ENCODE data around the gene GLRX2. TPM values are rescaled to one million over a fixed set of nuclear protein-coding genes. Genes with fewer than 3 reads are reported as not detected.
A peak's percentile ranks its signal among the peaks of the same experiment; 100 is the strongest.

GLRX2 gene
- total RNA-seq, 1 donor from 2014 or later = 33.1 TPM

- TF ChIP-seq CTCF (IDR thresholded peaks at IDR 0.05) = no peak
- Mint-ChIP-seq H3K4me1 (ENCODE audit: low read depth) (peaks cover 22% of the 10 kb centered on the region), H3K36me3 (ENCODE audit: low read depth) (peaks cover 27% of the 10 kb centered on the region), H3K27ac (ENCODE audit: unreplicated experiment) (peak overlapping the region; percentile 55), H3K4me3 (ENCODE audit: unreplicated experiment) (no peak overlapping the region), H3K9me3 (ENCODE audit: low read depth) (no peaks in the 10 kb centered on the region), H3K27me3 (ENCODE audit: low read depth) (no peaks in the 10 kb centered on the region)
- DNase-seq (ENCODE audit: low spot score) = no peak
Observed at GRCh38 chr1:193141804-193142203, 36.6 kb upstream of the GLRX2 start.

- Mint-ChIP-seq H3K27me3 (ENCODE audit: low read depth) (no peaks in the 10 kb centered on the region), H3K9me3 (ENCODE audit: low read depth) (no peaks in the 10 kb centered on the region), H3K4me3 (ENCODE audit: unreplicated experiment) (no peak overlapping the region), H3K4me1 (ENCODE audit: low read depth) (peaks cover 26% of the 10 kb centered on the region), H3K36me3 (ENCODE audit: low read depth) (peaks cover 30% of the 10 kb centered on the region), H3K27ac (ENCODE audit: unreplicated experiment) (no peak overlapping the region)
- TF ChIP-seq CTCF (IDR thresholded peaks at IDR 0.05) = no peak
- DNase-seq (ENCODE audit: low spot score) = no peak
Observed at GRCh38 chr1:193140254-193140653, 35.0 kb upstream of the GLRX2 start.

- no peak for DNase-seq (ENCODE audit: low spot score)
- Mint-ChIP-seq H3K4me3 (ENCODE audit: unreplicated experiment) (no peak overlapping the region), H3K9me3 (ENCODE audit: low read depth) (no peaks in the 10 kb centered on the region), H3K4me1 (ENCODE audit: low read depth) (peaks cover 6% of the 10 kb centered on the region), H3K27ac (ENCODE audit: unreplicated experiment) (no peak overlapping the region), H3K27me3 (ENCODE audit: low read depth) (no peaks in the 10 kb centered on the region), H3K36me3 (ENCODE audit: low read depth) (peaks cover 28% of the 10 kb centered on the region)
- no peak for TF ChIP-seq CTCF (IDR thresholded peaks at IDR 0.05)
Observed at GRCh38 chr1:193131266-193131860, 26.1 kb upstream of the GLRX2 start.

- peaks cover 8% of the 10 kb centered on the region for H3K36me3 Mint-ChIP-seq (ENCODE audit: low read depth)
- no peak for DNase-seq (ENCODE audit: low spot score)
- H3K27me3 Mint-ChIP-seq (ENCODE audit: low read depth) = no peaks in the 10 kb centered on the region
- no peak for TF ChIP-seq CTCF (IDR thresholded peaks at IDR 0.05)
- H3K27ac Mint-ChIP-seq (ENCODE audit: unreplicated experiment) = no peak overlapping the region
- peaks cover 37% of the 10 kb centered on the region for H3K4me1 Mint-ChIP-seq (ENCODE audit: low read depth)
- H3K4me3 Mint-ChIP-seq (ENCODE audit: unreplicated experiment) = no peak overlapping the region
- no peaks in the 10 kb centered on the region for H3K9me3 Mint-ChIP-seq (ENCODE audit: low read depth)
Observed at GRCh38 chr1:193125369-193125768, 20.2 kb upstream of the GLRX2 start.

GRCh38 chr1:193123751-193124150 is 18.5 kb upstream of the GLRX2 start:
- Mint-ChIP-seq H3K9me3 (ENCODE audit: low read depth) (no peaks in the 10 kb centered on the region), H3K4me1 (ENCODE audit: low read depth) (peaks cover 36% of the 10 kb centered on the region), H3K36me3 (ENCODE audit: low read depth) (peaks cover 4% of the 10 kb centered on the region), H3K4me3 (ENCODE audit: unreplicated experiment) (peak overlapping the region; percentile 86), H3K27ac (ENCODE audit: unreplicated experiment) (peak overlapping the region; percentile 57), H3K27me3 (ENCODE audit: low read depth) (no peaks in the 10 kb centered on the region)
- no peak for DNase-seq (ENCODE audit: low spot score)
- no peak for TF ChIP-seq CTCF (IDR thresholded peaks at IDR 0.05)
